H1 (cell line): ENCODE measurements around the gene TPP2. TPM values are rescaled to one million over a fixed set of nuclear protein-coding genes. Genes with fewer than 3 reads are reported as not detected.

Experiments
- CTCF ChIA-PET: fragments of 300-600 bp; sonication (Branson Sonifier 250); formaldehyde crosslinking; loops from one replicate; lab custom pipeline; 2021; ENCODE audit not compliant: partially characterized antibody; lab: Charles Lee
- POLR2A ChIA-PET: fragments of 300-600 bp; sonication (Branson Sonifier 250); formaldehyde crosslinking; loops from one replicate; lab custom pipeline; 2021; ENCODE audit warnings: inconsistent platforms; ENCODE audit not compliant: partially characterized antibody; lab: Charles Lee
- DNase-seq, 2 experiments: peaks; one replicate each; pipeline versions ENCODE4 v3.0.0 to v3.0.0-alpha.2; 2010 to 2022; ENCODE audit warnings: low spot score in 2 of 2, low read depth in 1 of 2, mixed read lengths in 1 of 2
- FAIRE-seq: peaks from 2 replicates; lab custom pipeline; 2011; peaks lifted over from hg19 to GRCh38; lab: Jason Lieb, UNC
- H2AFZ ChIP-seq: 2 replicates; pipeline ENCODE4 v1.8.1; 2012; ENCODE audit warnings: low read length, inconsistent platforms
- H2AK5ac ChIP-seq: 2 replicates; pipeline ENCODE4 v1.6.1; 2013; ENCODE audit warnings: low read depth, low read length
- H2BK120ac ChIP-seq: replicated peaks from 2 replicates; pipeline ENCODE3; 2013; ENCODE audit warnings: low read depth, low read length, inconsistent platforms
- H2BK12ac ChIP-seq: 2 replicates; pipeline ENCODE4 v1.6.1; 2013; ENCODE audit warnings: low read depth, low read length
- H2BK15ac ChIP-seq: 2 replicates; pipeline ENCODE4 v1.6.1; 2013; ENCODE audit warnings: low read length
- H2BK20ac ChIP-seq: 2 replicates; pipeline ENCODE4 v1.6.1; 2013; ENCODE audit warnings: low read length
- H2BK5ac ChIP-seq: 2 replicates; pipeline ENCODE4 v1.6.1; 2013; ENCODE audit warnings: low read depth, low read length
- H3K14ac ChIP-seq: 2 replicates; pipeline ENCODE4 v1.6.1; 2013; ENCODE audit warnings: inconsistent platforms; ENCODE audit not compliant: insufficient read length
- H3K18ac ChIP-seq: 2 replicates; pipeline ENCODE4 v1.6.1; 2013; ENCODE audit warnings: low read length; ENCODE audit errors: extremely low read depth
- H3K23ac ChIP-seq: 2 replicates; pipeline ENCODE4 v1.6.1; 2013; ENCODE audit warnings: inconsistent platforms; ENCODE audit not compliant: insufficient read length
- H3K23me2 ChIP-seq: 2 replicates; pipeline ENCODE4 v1.6.1; 2013; ENCODE audit warnings: low read depth, low read length
- H3K27ac ChIP-seq: 2 replicates; pipeline ENCODE4 v1.6.1; 2011; ENCODE audit warnings: low read depth, low read length, inconsistent platforms
- H3K27me3 ChIP-seq, 4 experiments: replicated peaks in 1 of 4; 1 replicate in 1 of 4; 2 replicates in 3 of 4; pipeline versions ENCODE4 v1.6.1 to v1.8.1; 2011 to 2013; ENCODE audit warnings: low read length in 3 of 4, mild to moderate bottlenecking in 3 of 4, inconsistent platforms in 2 of 4, mixed read lengths in 2 of 4, moderate library complexity in 1 of 4; ENCODE audit not compliant: control insufficient read depth in 3 of 4, insufficient read depth in 3 of 4; ENCODE audit errors: extremely low read depth in 1 of 4
- H3K36me3 ChIP-seq, 4 experiments: 2 replicates each; pipeline versions ENCODE4 v1.6.1 to v1.8.1; 2011 to 2013; ENCODE audit warnings: mild to moderate bottlenecking in 4 of 4, low read length in 3 of 4, moderate library complexity in 2 of 4, control low read depth in 1 of 4, inconsistent platforms in 1 of 4; ENCODE audit not compliant: insufficient read depth in 4 of 4, control insufficient read depth in 2 of 4
- H3K4ac ChIP-seq: replicated peaks from 2 replicates; pipeline ENCODE3; 2013; ENCODE audit warnings: low read length, low read depth, mixed read lengths, inconsistent platforms; ENCODE audit not compliant: insufficient read length
- H3K4me1 ChIP-seq, 4 experiments: replicated peaks in 1 of 4; 1 replicate in 1 of 4; 2 replicates in 3 of 4; pipeline versions ENCODE4 v1.6.1 to v1.8.1; 2011 to 2013; ENCODE audit warnings: low read length in 3 of 4, inconsistent platforms in 2 of 4, mixed read lengths in 1 of 4; ENCODE audit not compliant: insufficient read depth in 4 of 4, control insufficient read depth in 3 of 4
- H3K4me2 ChIP-seq, 2 experiments: 2 replicates each; pipeline versions ENCODE4 v1.6.1 to v1.8.1; 2011 to 2013; ENCODE audit warnings: low read depth in 2 of 2, low read length in 2 of 2, control low read depth in 1 of 2, inconsistent platforms in 1 of 2, mild to moderate bottlenecking in 1 of 2; ENCODE audit not compliant: insufficient read depth in 1 of 2
- H3K4me3 ChIP-seq, 4 experiments: fragments of 200-600, 300-600 bp in 1 of 4; sonication (generic), shearing (Covaris generic), sonication (Bioruptor Twin) in 1 of 4; 2 replicates each; pipeline versions ENCODE4 v1.5.1 to v1.8.1; 2011 to 2016; ENCODE audit warnings: low read length in 4 of 4, low read depth in 3 of 4, control low read depth in 2 of 4, inconsistent platforms in 2 of 4, mild to moderate bottlenecking in 2 of 4, mixed read lengths in 1 of 4, moderate library complexity in 1 of 4; ENCODE audit not compliant: insufficient read depth in 2 of 4; ENCODE audit errors: extremely low read depth in 1 of 4
- H3K56ac ChIP-seq: replicated peaks from 2 replicates; pipeline ENCODE3; 2013; ENCODE audit warnings: low read depth, mild to moderate bottlenecking, mixed read lengths, low read length, inconsistent platforms; ENCODE audit not compliant: insufficient read length
- H3K79me1 ChIP-seq: 2 replicates; pipeline ENCODE4 v1.6.1; 2013; ENCODE audit warnings: low read depth, low read length, control low read depth
- H3K79me2 ChIP-seq, 2 experiments: 2 replicates each; pipeline versions ENCODE4 v1.6.1 to v1.8.1; 2012 to 2013; ENCODE audit warnings: low read length in 2 of 2, mild to moderate bottlenecking in 2 of 2, inconsistent platforms in 1 of 2; ENCODE audit not compliant: insufficient read depth in 2 of 2, control insufficient read depth in 1 of 2
- H3K9ac ChIP-seq, 4 experiments: replicated peaks in 1 of 4; 1 replicate in 1 of 4; 2 replicates in 3 of 4; pipeline versions ENCODE4 v1.6.1 to v1.8.1; 2011 to 2013; ENCODE audit warnings: low read depth in 3 of 4, low read length in 3 of 4, control low read depth in 2 of 4, mild to moderate bottlenecking in 2 of 4, moderate library complexity in 2 of 4, inconsistent platforms in 1 of 4; ENCODE audit errors: extremely low read depth in 1 of 4
- H3K9me3 ChIP-seq, 2 experiments: 2 replicates each; pipeline versions ENCODE4 v1.6.1 to v1.8.1; 2012 to 2013; ENCODE audit warnings: mild to moderate bottlenecking in 2 of 2, moderate library complexity in 2 of 2, control low read depth in 1 of 2, inconsistent platforms in 1 of 2, low read depth in 1 of 2, low read length in 1 of 2, mixed read lengths in 1 of 2; ENCODE audit not compliant: insufficient read depth in 2 of 2
- H4K20me1 ChIP-seq, 2 experiments: replicated peaks in 1 of 2; 2 replicates each; pipeline versions ENCODE3 to v1.8.1; 2011 to 2013; ENCODE audit warnings: inconsistent platforms in 2 of 2, low read length in 2 of 2, mild to moderate bottlenecking in 1 of 2; ENCODE audit not compliant: insufficient read depth in 2 of 2, control insufficient read depth in 1 of 2
- H4K5ac ChIP-seq: 2 replicates; pipeline ENCODE4 v1.6.1; 2013; ENCODE audit warnings: low read length, low read depth, mixed read lengths, inconsistent platforms; ENCODE audit not compliant: insufficient read length
- H4K8ac ChIP-seq: 2 replicates; pipeline ENCODE4 v1.8.0; 2013; ENCODE audit warnings: mild to moderate bottlenecking, moderate library complexity, low read length, inconsistent platforms; ENCODE audit not compliant: insufficient read depth; ENCODE audit errors: extremely low read depth
- H4K91ac ChIP-seq: replicated peaks from 2 replicates; pipeline ENCODE3; 2013; ENCODE audit warnings: low read length, mixed read lengths, inconsistent platforms; ENCODE audit not compliant: insufficient read length
- JUND ChIP-seq: IDR thresholded peaks from 2 replicates; pipeline ENCODE4 v1.6.1; 2011; ENCODE audit warnings: mild to moderate bottlenecking, improper control_type of control experiment, low read length
- MAX ChIP-seq: IDR thresholded peaks from 2 replicates; pipeline ENCODE4 v1.6.1; 2012; ENCODE audit warnings: inconsistent platforms
- RAD21 ChIP-seq, 2 experiments: IDR thresholded peaks in 1 of 2; conservative IDR thresholded peaks in 1 of 2; 2 replicates each; pipeline ENCODE4 v1.6.1; 2011; ENCODE audit warnings: low read depth in 2 of 2, low read length in 2 of 2, improper control_type of control experiment in 1 of 2, inconsistent platforms in 1 of 2, mild to moderate bottlenecking in 1 of 2, moderate library complexity in 1 of 2
- WGBS, 2 experiments: shearing (Covaris generic) in 1 of 2; methylation state at CpG; one replicate each; pipeline versions ENCODE4 v1.1.6 to v1.1.7; 2013 to 2015; ENCODE audit warnings: low lambda C conversion rate in 2 of 2, mixed read lengths in 2 of 2, inconsistent platforms in 1 of 2, low coverage in 1 of 2, missing lambda C conversion rate in 1 of 2; ENCODE audit not compliant: insufficient replicate concordance in 2 of 2, insufficient coverage in 1 of 2, insufficient read length in 1 of 2; ENCODE audit errors: extremely low coverage in 1 of 2, missing lambda C conversion rate in 1 of 2; 5-methylcytosine and 5-hydroxymethylcytosine counted together
- polyA plus RNA-seq, 7 experiments: library from polyadenylated mRNA; depleted of rRNA in 3 of 7; stranded (reverse) in 5 of 7; unstranded in 2 of 7; fragments of >200 nt in 5 of 7; fragments of 200-250 nt in 2 of 7; gene quantifications; 1 replicate in 5 of 7; 2 replicates in 1 of 7; 4 replicates in 1 of 7; pipeline versions ENCODE4 v1.2.1 to v1.2.3, GENCODE V29; 2011 to 2013; ENCODE audit warnings: missing spikeins in 2 of 7, mixed read lengths in 2 of 7
- total RNA-seq: library from RNA; stranded (reverse); fragmentation: NEBNext Ultra II Directional; extraction: Animal tissue kit (Norgen Biotek cat#: 25700); gene quantifications from 2 replicates; pipeline ENCODE4 v1.2.1, GENCODE V29; 2021

The TPP2 gene
- total and polyA plus RNA-seq, 2 of the 8 experiments (the other 6 are each of a cell fraction or from before 2014, with no cell fraction given), result 15.9 to 85.7 TPM

DNA sequence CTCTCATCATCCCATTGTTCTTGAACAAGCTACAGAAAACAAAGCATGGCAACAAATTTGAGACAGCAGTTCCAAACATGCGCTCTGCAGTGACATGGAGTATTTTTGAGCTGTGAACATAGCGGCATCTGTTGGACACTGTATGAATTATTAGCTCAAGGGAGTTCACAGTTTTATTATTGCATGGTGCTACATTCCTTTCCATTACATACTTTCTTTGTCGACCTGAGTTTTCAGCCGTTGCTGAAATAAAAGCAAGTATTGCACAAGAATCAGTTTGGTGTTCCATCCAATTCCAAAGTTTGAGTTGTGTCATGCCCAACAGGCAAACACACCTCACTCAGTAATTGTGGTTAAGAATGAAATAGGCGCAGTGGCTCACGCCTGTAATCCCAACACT, 128.1 kb downstream of the TPP2 start:
- ChIA-PET CTCF (interaction anchor here (0.6 to 1.7 kb wide), 5 partner anchors 10 to 519 kb away, joined by 3 to 5 read pairs (median 5); no protein-coding TSS in a partner anchor), POLR2A (no interaction called here)
- DNase-seq, result no peak
- H4K20me1 ChIP-seq, result no peaks in the 10 kb centered on the region
- no peak overlapping the region for H4K8ac ChIP-seq
- H2BK5ac ChIP-seq, result no peak overlapping the region
- H4K91ac ChIP-seq, result no peak overlapping the region
- H3K36me3 ChIP-seq, result no peaks in the 10 kb centered on the region
- no peak overlapping the region for H4K5ac ChIP-seq
- H2BK15ac ChIP-seq, result no peak overlapping the region
- H2BK12ac ChIP-seq, result no peak overlapping the region
- H3K27me3 ChIP-seq, result no peaks in the 10 kb centered on the region
- no peak overlapping the region for H3K23ac ChIP-seq
- H3K27ac ChIP-seq, result no peak overlapping the region
- H3K9me3 ChIP-seq, result no peaks in the 10 kb centered on the region
- FAIRE-seq, result no peak
- WGBS, 2 experiments, result 95% methylated on average over 6 of the region's 6 CpGs; no CpG with 5 or more reads in 1 of the 2 experiments
- no peak overlapping the region for H3K56ac ChIP-seq
- H2BK20ac ChIP-seq, result no peak overlapping the region
- H3K4me2 ChIP-seq, result no peak overlapping the region
- H3K4ac ChIP-seq, result no peak overlapping the region
- TF ChIP-seq MAX (no peak), JUND (no peak), RAD21 (IDR thresholded peaks at IDR 0.05 in 1 of 2, conservative IDR thresholded peaks at IDR 0.05 in 1 of 2; ENCODE audit: low read depth in 2 of 2, low read length in 2 of 2) (peak; percentile 29 to 39; a peak in 3 of 4 replicates)
- no peaks in the 10 kb centered on the region for H3K79me1 ChIP-seq
- H2BK120ac ChIP-seq, result no peak overlapping the region
- H3K18ac ChIP-seq, result no peak overlapping the region
- H3K14ac ChIP-seq, result no peak overlapping the region
- no peak overlapping the region for H2AK5ac ChIP-seq
- H2AFZ ChIP-seq, result no peak overlapping the region
- no peaks in the 10 kb centered on the region for H3K4me1 ChIP-seq
- H3K23me2 ChIP-seq, result peaks cover 2% of the 10 kb centered on the region; the same call in 1 of the 2 replicates
- H3K4me3 ChIP-seq, result no peak overlapping the region
- H3K9ac ChIP-seq, result no peak overlapping the region
- no peaks in the 10 kb centered on the region for H3K79me2 ChIP-seq
